HG02884 (cell line): ENCODE results near the gene SERPIND1.

Experiments used
- ATAC-seq: cut with Tn5 transposase; IDR thresholded peaks from one replicate; pipeline ENCODE4 v1.9.1; 2021; ENCODE audit warnings: mild to moderate bottlenecking, moderate library complexity; ENCODE audit not compliant: unreplicated experiment

Gene SERPIND1

GRCh38 chr22:20771918-20772625, 1.8 kb upstream of the SERPIND1 start:
- no peak for ATAC-seq

- ATAC-seq = no peak
Observed at GRCh38 chr22:20774882-20775281, 969 bp downstream of the SERPIND1 start.

GRCh38 chr22:20775342-20775895, 1.5 kb downstream of the SERPIND1 start:
- ATAC-seq = no peak

GRCh38 chr22:20776624-20777405, 2.9 kb downstream of the SERPIND1 start:
- no peak for ATAC-seq

- no peak for ATAC-seq
Observed at GRCh38 chr22:20777420-20778177, 3.7 kb downstream of the SERPIND1 start.

GRCh38 chr22:20779014-20779817, 5.3 kb downstream of the SERPIND1 start:
- ATAC-seq = no peak

GRCh38 chr22:20779818-20780158, 5.9 kb downstream of the SERPIND1 start:
- ATAC-seq = no peak

- no peak for ATAC-seq
Observed at GRCh38 chr22:20781272-20781990, 7.5 kb downstream of the SERPIND1 start.

GRCh38 chr22:20782083-20782482, 8.2 kb downstream of the SERPIND1 start:
- no peak for ATAC-seq

- no peak for ATAC-seq
Observed at GRCh38 chr22:20782596-20783299, 8.8 kb downstream of the SERPIND1 start.

- ATAC-seq = no peak
Observed at GRCh38 chr22:20783300-20783673, 9.4 kb downstream of the SERPIND1 start.

GRCh38 chr22:20783844-20784723, 10.2 kb downstream of the SERPIND1 start:
- ATAC-seq = no peak

GRCh38 chr22:20785415-20785814, 11.5 kb downstream of the SERPIND1 start:
- ATAC-seq = no peak

GRCh38 chr22:20786048-20786447, 12.1 kb downstream of the SERPIND1 start:
- ATAC-seq = no peak

GRCh38 chr22:20786536-20786979, 12.6 kb downstream of the SERPIND1 start:
- no peak for ATAC-seq

- no peak for ATAC-seq
Observed at GRCh38 chr22:20787223-20787622, 13.3 kb downstream of the SERPIND1 start.

- no peak for ATAC-seq
Observed at GRCh38 chr22:20787746-20788626, 14.1 kb downstream of the SERPIND1 start.
